HCT116 (cell line): ENCODE results near the gene CHD8. TPM values are rescaled to one million over a fixed set of nuclear protein-coding genes. Genes with fewer than 3 reads are reported as not detected.

Experiments used
- ATAC-seq: fragments of 200-7000 bp; cut with Tn5 transposase; 2 replicates; pipeline ENCODE4 v1.9.1; 2020; ENCODE audit warnings: mild to moderate bottlenecking, moderate library complexity
- BruUV-seq: library from RNA; stranded (reverse); fragments of 400-500 nt; replicated peaks from 2 replicates; lab custom pipeline; 2021; lab: Mats Ljungman, UMichigan
- CTCF ChIA-PET: fragments of 300-600 bp; sonication (Branson Sonifier 250); formaldehyde crosslinking; loops from one replicate; lab custom pipeline; 2021; ENCODE audit warnings: antibody characterized with exemption; lab: Charles Lee
- POLR2A ChIA-PET: fragments of 300-600, 350-600 bp; sonication (Branson Sonifier 250); formaldehyde crosslinking; loops from one replicate; lab custom pipeline; 2021; ENCODE audit warnings: antibody characterized with exemption; lab: Charles Lee
- RAD21 ChIA-PET, 2 experiments: fragments of 300-600 bp; sonication (Branson Sonifier 250); formaldehyde crosslinking; loops; one replicate each; lab custom pipeline; 2023; ENCODE audit warnings: low total read pairs in 2 of 2; ENCODE audit not compliant: uncharacterized antibody in 2 of 2, unreplicated experiment in 2 of 2, low non-redundant PET in 1 of 2; lab: Charles Lee
- DNase-seq: peaks from one replicate; pipeline ENCODE4 v3.0.0-alpha.2; 2010; ENCODE audit warnings: low read depth, low spot score
- H2AFZ ChIP-seq: fragments of 200-600 bp; shearing (Covaris generic), sonication (generic); 2 replicates; pipeline ENCODE4 v1.6.1; 2017; ENCODE audit warnings: low read depth, mixed run types, mixed read lengths, antibody characterized with exemption, low read length; ENCODE audit not compliant: poor library complexity, severe bottlenecking
- H3K27ac ChIP-seq: 2 replicates; pipeline ENCODE4 v1.5.1; 2012; ENCODE audit warnings: low read depth, low read length
- H3K27me3 ChIP-seq: fragments of 200-600 bp; sonication (generic); 2 replicates; pipeline ENCODE4 v1.6.1; 2016; ENCODE audit warnings: mixed run types, low read length, mixed read lengths; ENCODE audit not compliant: insufficient read depth
- H3K36me3 ChIP-seq, 2 experiments: fragments of 200-500 bp in 1 of 2; fragments of 200-600 bp in 1 of 2; sonication (Bioruptor generic) in 1 of 2; sonication (generic) in 1 of 2; 2 replicates each; pipeline versions ENCODE4 v1.5.1 to v1.6.1; 2014 to 2016; ENCODE audit warnings: low read length in 2 of 2, inconsistent platforms in 1 of 2, mixed read lengths in 1 of 2, mixed run types in 1 of 2; ENCODE audit not compliant: insufficient read depth in 2 of 2, control insufficient read depth in 1 of 2
- H3K4me1 ChIP-seq, 2 experiments: fragments of 200-600 bp in 1 of 2; sonication (generic) in 1 of 2; 2 replicates each; pipeline versions ENCODE4 v1.5.1 to v1.6.1; 2012 to 2017; ENCODE audit warnings: low read length in 2 of 2, inconsistent platforms in 1 of 2, mild to moderate bottlenecking in 1 of 2, mixed read lengths in 1 of 2, mixed run types in 1 of 2, moderate library complexity in 1 of 2; ENCODE audit not compliant: insufficient read depth in 2 of 2, control insufficient read depth in 1 of 2
- H3K4me2 ChIP-seq: fragments of 200-600 bp; sonication (generic); 2 replicates; pipeline ENCODE4 v1.6.1; 2017; ENCODE audit warnings: mixed run types, low read length, mixed read lengths
- H3K4me3 ChIP-seq, 2 experiments: fragments of 200-600 bp in 1 of 2; sonication (generic) in 1 of 2; replicated peaks in 1 of 2; 2 replicates each; pipeline ENCODE4 v1.5.1; 2011 to 2016; ENCODE audit warnings: low read length in 2 of 2, control low read depth in 1 of 2, low read depth in 1 of 2, mild to moderate bottlenecking in 1 of 2, mixed read lengths in 1 of 2, mixed run types in 1 of 2
- H3K79me2 ChIP-seq: fragments of 200-600 bp; sonication (generic); 2 replicates; pipeline ENCODE4 v1.6.1; 2017; ENCODE audit warnings: mild to moderate bottlenecking, mixed run types, low read length, moderate library complexity, mixed read lengths; ENCODE audit not compliant: insufficient read depth
- H3K9ac ChIP-seq: fragments of 200-600 bp; sonication (generic); 2 replicates; pipeline ENCODE4 v1.6.1; 2016; ENCODE audit warnings: low read length, mixed read lengths
- H3K9me2 ChIP-seq: fragments of 200-600 bp; sonication (generic), shearing (Covaris generic); 2 replicates; pipeline ENCODE4 v1.6.1; 2017; ENCODE audit warnings: mixed run types, mild to moderate bottlenecking, moderate library complexity; ENCODE audit not compliant: insufficient read depth
- H3K9me3 ChIP-seq, 2 experiments: fragments of 200-500 bp in 1 of 2; fragments of 200-600 bp in 1 of 2; sonication (Bioruptor generic) in 1 of 2; sonication (generic) in 1 of 2; 2 replicates each; pipeline ENCODE4 v1.6.1; 2014 to 2017; ENCODE audit warnings: low read length in 2 of 2, mixed read lengths in 2 of 2, inconsistent platforms in 1 of 2, low read depth in 1 of 2, mild to moderate bottlenecking in 1 of 2, mixed run types in 1 of 2, moderate library complexity in 1 of 2; ENCODE audit not compliant: control insufficient read depth in 1 of 2, insufficient read depth in 1 of 2
- H4K20me1 ChIP-seq: fragments of 200-600 bp; sonication (generic), shearing (Covaris generic); 2 replicates; pipeline ENCODE4 v1.6.1; 2017; ENCODE audit warnings: mixed run types, mild to moderate bottlenecking, moderate library complexity; ENCODE audit not compliant: insufficient read depth
- ATF3 ChIP-seq: IDR thresholded peaks from 2 replicates; pipeline ENCODE4 v1.6.1; 2012
- CBX3 ChIP-seq: IDR thresholded peaks from 2 replicates; pipeline ENCODE4 v1.6.1; 2012; ENCODE audit warnings: low read depth
- ELF1 ChIP-seq: IDR thresholded peaks from 2 replicates; pipeline ENCODE4 v1.6.1; 2012; ENCODE audit warnings: low read depth, borderline replicate concordance
- EZH2 ChIP-seq: fragments of 200-600 bp; sonication (generic); IDR thresholded peaks from 2 replicates; pipeline ENCODE4 v1.6.1; 2017; ENCODE audit warnings: antibody characterized with exemption, mixed run types
- POLR2AphosphoS5 ChIP-seq: IDR thresholded peaks from 2 replicates; pipeline ENCODE4 v1.6.1; 2011; ENCODE audit warnings: mild to moderate bottlenecking, low read depth, low read length, moderate library complexity
- SIN3A ChIP-seq: IDR thresholded peaks from 2 replicates; pipeline ENCODE4 v1.6.1; 2012; ENCODE audit warnings: low read depth
- SP1 ChIP-seq: IDR thresholded peaks from 2 replicates; pipeline ENCODE4 v1.6.1; 2012; ENCODE audit warnings: low read depth
- ZBTB33 ChIP-seq: IDR thresholded peaks from 2 replicates; pipeline ENCODE4 v1.6.1; 2011; ENCODE audit warnings: mild to moderate bottlenecking, low read length, moderate library complexity; ENCODE audit not compliant: insufficient replicate concordance; ENCODE audit errors: extremely low read depth
- intact Hi-C: fragments of 100-400 bp; cut with micrococcal nuclease; formaldehyde crosslinking; loops from 2 replicates; pipeline ENCODE4 v1.10.0; 2022
- total RNA-seq: library from RNA; stranded (reverse); gene quantifications from one replicate; pipeline ENCODE4 v1.2.1, GENCODE V29; 2021; ENCODE audit not compliant: unreplicated experiment

CHD8 gene
- total RNA-seq, 1 experiment from 2014 or later = 46.8 TPM

GRCh38 chr14:21476523-21476924 is 20.6 kb upstream of the CHD8 start:
- H3K4me2 ChIP-seq = peak overlapping the region; percentile 78
- no peaks in the 10 kb centered on the region for H3K27me3 ChIP-seq
- TF ChIP-seq ATF3 (no peak), CBX3 (no peak), SIN3A (peak; percentile 24), ELF1 (no peak), ZBTB33 (no peak), EZH2 (no peak), SP1 (peak; percentile 40), POLR2AphosphoS5 (peak; percentile 62)
- BruUV-seq = no TSS peak
- peak overlapping the region; percentile 97 to 99 for H3K4me3 ChIP-seq
- H4K20me1 ChIP-seq = no peaks in the 10 kb centered on the region
- peaks cover 5 to 13% of the 10 kb centered on the region in 2 experiments; a peak in 2 of 4 replicates for H3K36me3 ChIP-seq
- no peaks in the 10 kb centered on the region for H3K9me3 ChIP-seq
- ChIA-PET CTCF (interaction anchor here (0.5 to 2.7 kb wide), 6 partner anchors 12 to 92 kb away, joined by 3 to 8 read pairs (median 4); partner anchors contain the start of genes CHD8 and SUPT16H), RAD21 (no interaction called here), POLR2A (interaction anchor here (0.6 to 1.3 kb wide), 3 partner anchors 21 to 1980 kb away, joined by 3 to 9 read pairs (median 4); partner anchors contain the start of gene CHD8)
- H3K27ac ChIP-seq = peak overlapping the region; percentile 46
- H3K79me2 ChIP-seq = peaks cover 43% of the 10 kb centered on the region
- peak overlapping the region; percentile 79 for H3K9ac ChIP-seq
- H3K4me1 ChIP-seq = peaks cover 8 to 14% of the 10 kb centered on the region in 2 experiments
- peak overlapping the region; percentile 81 for H2AFZ ChIP-seq
- H3K9me2 ChIP-seq = no peaks in the 10 kb centered on the region
- DNase-seq (no peak), ATAC-seq (peak; percentile 79)
- intact Hi-C loops = loop anchor here (1.0 to 2.0 kb wide), 3 partner anchors 20 to 39 kb away; partner anchors contain the start of genes CHD8 and METTL3
